WERI-Rb-1 (cell line): Measurements from ENCODE around the gene SPIRE1.

Source experiments
- DNase-seq: peaks from one replicate; pipeline ENCODE4 v3.0.0-alpha.2; 2020
- H3K27ac ChIP-seq: fragments of 250-450 bp; sonication (Bioruptor Pico); 2 replicates; pipeline ENCODE4 v1.5.1; 2020; ENCODE audit warnings: mild to moderate bottlenecking, moderate library complexity
- H3K27me3 ChIP-seq: fragments of 250-450 bp; sonication (Bioruptor Pico); 2 replicates; pipeline ENCODE4 v1.5.1; 2021; ENCODE audit warnings: mild to moderate bottlenecking, low read depth, moderate library complexity; ENCODE audit not compliant: insufficient read depth, severe bottlenecking
- H3K36me3 ChIP-seq: fragments of 250-450 bp; sonication (Bioruptor Pico); 2 replicates; pipeline ENCODE4 v1.5.1; 2020; ENCODE audit warnings: mild to moderate bottlenecking, moderate library complexity
- H3K4me3 ChIP-seq: 2 replicates; pipeline ENCODE4 v1.5.1; 2011; ENCODE audit warnings: low read depth, mild to moderate bottlenecking, control low read depth, low read length
- H3K9me3 ChIP-seq: fragments of 250-450 bp; sonication (Bioruptor Pico); 2 replicates; pipeline ENCODE4 v1.5.1; 2021; ENCODE audit warnings: mild to moderate bottlenecking, moderate library complexity; ENCODE audit not compliant: severe bottlenecking
- CTCF ChIP-seq: IDR thresholded peaks from 2 replicates; pipeline ENCODE4 v1.5.1; 2011; ENCODE audit warnings: low read depth, mild to moderate bottlenecking, control low read depth, inconsistent platforms, low read length

Gene SPIRE1

GRCh38 chr18:12615748-12616147, 42.2 kb downstream of the SPIRE1 start:
- TF ChIP-seq CTCF, result no peak
- DNase-seq, result no peak

GRCh38 chr18:12608301-12608700, 49.6 kb downstream of the SPIRE1 start:
- no peak overlapping the region for H3K27ac ChIP-seq
- no peaks in the 10 kb centered on the region for H3K27me3 ChIP-seq
- no peak overlapping the region for H3K4me3 ChIP-seq
- no peak for DNase-seq
- H3K9me3 ChIP-seq, result no peaks in the 10 kb centered on the region
- TF ChIP-seq CTCF, result no peak
- H3K36me3 ChIP-seq, result no peaks in the 10 kb centered on the region

More at GRCh38 chr18:12615748-12616147, 42.2 kb downstream of the SPIRE1 start:
- H3K27me3 ChIP-seq, result no peaks in the 10 kb centered on the region
- no peaks in the 10 kb centered on the region for H3K9me3 ChIP-seq
- no peak overlapping the region for H3K4me3 ChIP-seq
- H3K27ac ChIP-seq, result no peak overlapping the region
- H3K36me3 ChIP-seq, result no peaks in the 10 kb centered on the region

GRCh38 chr18:12606592-12607315, 51.2 kb downstream of the SPIRE1 start:
- Histone ChIP-seq H3K27me3 (no peaks in the 10 kb centered on the region), H3K9me3 (no peaks in the 10 kb centered on the region), H3K4me3 (no peak overlapping the region), H3K36me3 (no peaks in the 10 kb centered on the region), H3K27ac (no peak overlapping the region)
- no peak for TF ChIP-seq CTCF
- no peak for DNase-seq

- no peaks in the 10 kb centered on the region for H3K9me3 ChIP-seq
- no peak overlapping the region for H3K4me3 ChIP-seq
- H3K27ac ChIP-seq, result no peak overlapping the region
- no peaks in the 10 kb centered on the region for H3K36me3 ChIP-seq
- TF ChIP-seq CTCF, result no peak
- DNase-seq, result no peak
- no peaks in the 10 kb centered on the region for H3K27me3 ChIP-seq
Measured at GRCh38 chr18:12604445-12605007, 53.4 kb downstream of the SPIRE1 start.

GRCh38 chr18:12599966-12600365, 57.9 kb downstream of the SPIRE1 start:
- H3K4me3 ChIP-seq, result no peak overlapping the region
- H3K27me3 ChIP-seq, result no peaks in the 10 kb centered on the region
- no peaks in the 10 kb centered on the region for H3K36me3 ChIP-seq
- no peaks in the 10 kb centered on the region for H3K9me3 ChIP-seq
- no peak for DNase-seq
- no peak for TF ChIP-seq CTCF
- no peak overlapping the region for H3K27ac ChIP-seq
